ENCODE measurements around the gene MANSC4.

DNA sequence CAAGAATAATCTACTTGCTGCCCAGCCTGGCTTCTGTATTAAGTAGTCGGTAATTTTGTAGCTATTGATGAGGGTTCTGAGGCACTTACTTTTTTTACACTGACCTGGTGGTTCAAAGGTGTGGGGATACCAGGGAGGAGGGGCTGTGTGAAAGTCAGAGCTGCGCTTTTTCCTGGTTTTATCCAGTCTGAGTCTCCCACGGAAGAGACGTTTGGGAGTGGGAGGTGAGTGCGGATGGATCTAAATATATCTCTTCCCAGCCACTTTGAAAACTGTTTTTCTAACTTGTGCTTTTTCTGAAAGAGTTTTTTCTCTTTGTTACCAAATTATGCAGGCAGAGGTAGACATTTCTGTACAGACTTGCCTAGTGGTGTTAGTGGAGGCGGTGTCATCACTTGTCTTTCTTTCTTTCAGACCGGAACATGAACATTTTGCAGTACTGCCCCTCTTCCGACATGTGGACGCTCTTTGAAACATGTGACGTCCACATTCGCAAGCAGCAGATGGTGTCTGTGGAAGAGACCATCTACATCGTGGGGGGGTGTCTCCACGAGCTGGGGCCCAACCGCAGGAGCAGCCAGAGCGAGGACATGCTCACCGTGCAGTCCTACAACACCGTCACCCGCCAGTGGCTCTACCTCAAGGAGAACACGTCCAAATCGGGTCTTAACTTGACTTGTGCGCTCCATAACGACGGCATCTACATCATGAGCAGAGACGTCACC is 17.4 kb upstream of the MANSC4 start:
- no peak for TF ChIP-seq CTCF (conservative IDR thresholded peaks at IDR 0.05)
- TF ChIP-seq ZFX (IDR thresholded peaks at IDR 0.05) = no peak

Measured in C4-2B (cell line).